Caco-2 (cell line): Measurements from ENCODE around the gene CDC6. TPM values are rescaled to one million over a fixed set of nuclear protein-coding genes. Genes with fewer than 3 reads are reported as not detected.

Experiments used
- BruUV-seq: library from RNA; stranded (reverse); fragments of 400-500 nt; replicated peaks from 2 replicates; lab custom pipeline; 2021; lab: Mats Ljungman, UMichigan
- CTCF ChIA-PET: fragments of 300-600 bp; sonication (Branson Sonifier 250); formaldehyde crosslinking; loops from one replicate; lab custom pipeline; 2022; ENCODE audit warnings: antibody characterized with exemption; lab: Charles Lee
- POLR2A ChIA-PET: fragments of 300-600 bp; sonication (Branson Sonifier 250); formaldehyde crosslinking; loops from one replicate; lab custom pipeline; 2022; ENCODE audit warnings: antibody characterized with exemption; lab: Charles Lee
- DNase-seq, 2 experiments: peaks; one replicate each; pipeline versions ENCODE4 v3.0.0 to v3.0.0-alpha.2; 2020 to 2022
- H3K27me3 ChIP-seq: replicated peaks from 2 replicates; pipeline ENCODE4 v1.6.0; 2011; ENCODE audit warnings: low read length; ENCODE audit not compliant: control insufficient read depth, insufficient read depth
- H3K36me3 ChIP-seq: 2 replicates; pipeline ENCODE4 v1.5.1; 2011; ENCODE audit warnings: low read length; ENCODE audit not compliant: control insufficient read depth, insufficient read depth
- H3K4me1 ChIP-seq: fragments of 250-450 bp; sonication (Bioruptor Pico); 2 replicates; pipeline ENCODE4 v1.5.1; 2020; ENCODE audit warnings: mild to moderate bottlenecking
- H3K4me3 ChIP-seq: 2 replicates; pipeline ENCODE4 v1.5.1; 2011; ENCODE audit warnings: low read depth, mild to moderate bottlenecking, control low read depth, low read length
- H3K9me3 ChIP-seq: fragments of 250-450 bp; sonication (Bioruptor Pico); 2 replicates; pipeline ENCODE4 v1.5.1; 2020; ENCODE audit warnings: mild to moderate bottlenecking, moderate library complexity
- H3K27ac Mint-ChIP-seq: one replicate; pipeline ENCODE4 v1.8.0; 2022; ENCODE audit warnings: mixed read lengths; ENCODE audit not compliant: unreplicated experiment
- H3K27me3 Mint-ChIP-seq: one replicate; pipeline ENCODE4 v1.8.0; 2022; ENCODE audit warnings: mixed read lengths; ENCODE audit not compliant: insufficient read depth, unreplicated experiment
- H3K36me3 Mint-ChIP-seq: one replicate; pipeline ENCODE4 v1.8.0; 2022; ENCODE audit warnings: mild to moderate bottlenecking, mixed read lengths; ENCODE audit not compliant: insufficient read depth, unreplicated experiment
- H3K4me1 Mint-ChIP-seq: one replicate; pipeline ENCODE4 v1.8.0; 2022; ENCODE audit warnings: low read depth, mixed read lengths; ENCODE audit not compliant: unreplicated experiment
- H3K4me3 Mint-ChIP-seq: one replicate; pipeline ENCODE4 v1.8.0; 2022; ENCODE audit warnings: mild to moderate bottlenecking, moderate library complexity, mixed read lengths; ENCODE audit not compliant: unreplicated experiment
- H3K9me3 Mint-ChIP-seq: one replicate; pipeline ENCODE4 v1.8.0; 2022; ENCODE audit warnings: mixed read lengths; ENCODE audit not compliant: unreplicated experiment
- intact Hi-C: fragments of 100-400 bp; cut with micrococcal nuclease; formaldehyde crosslinking; loops from one replicate; pipeline ENCODE4 v1.10.0; 2022; ENCODE audit not compliant: unreplicated experiment
- total RNA-seq: library from RNA; stranded (reverse); gene quantifications from 2 replicates; pipeline ENCODE4 v1.2.3, GENCODE V29; 2022
- TF ChIP-seq, protein P1 (sequence below), 2 experiments: fragments of 200-600 bp in 1 of 2; IDR thresholded peaks; 1 replicate in 1 of 2; 2 replicates in 1 of 2; pipeline versions ENCODE4 v1.5.1 to v1.8.0; 2011 to 2022; ENCODE audit warnings: antibody characterized with exemption in 1 of 2, control low read depth in 1 of 2, inconsistent platforms in 1 of 2, low read depth in 1 of 2, low read length in 1 of 2, mild to moderate bottlenecking in 1 of 2, moderate library complexity in 1 of 2; ENCODE audit not compliant: insufficient read depth in 1 of 2, severe bottlenecking in 1 of 2, unreplicated experiment in 1 of 2

CDC6 gene
- total RNA-seq, 1 experiment from 2014 or later, result 96.4 TPM

DNA sequence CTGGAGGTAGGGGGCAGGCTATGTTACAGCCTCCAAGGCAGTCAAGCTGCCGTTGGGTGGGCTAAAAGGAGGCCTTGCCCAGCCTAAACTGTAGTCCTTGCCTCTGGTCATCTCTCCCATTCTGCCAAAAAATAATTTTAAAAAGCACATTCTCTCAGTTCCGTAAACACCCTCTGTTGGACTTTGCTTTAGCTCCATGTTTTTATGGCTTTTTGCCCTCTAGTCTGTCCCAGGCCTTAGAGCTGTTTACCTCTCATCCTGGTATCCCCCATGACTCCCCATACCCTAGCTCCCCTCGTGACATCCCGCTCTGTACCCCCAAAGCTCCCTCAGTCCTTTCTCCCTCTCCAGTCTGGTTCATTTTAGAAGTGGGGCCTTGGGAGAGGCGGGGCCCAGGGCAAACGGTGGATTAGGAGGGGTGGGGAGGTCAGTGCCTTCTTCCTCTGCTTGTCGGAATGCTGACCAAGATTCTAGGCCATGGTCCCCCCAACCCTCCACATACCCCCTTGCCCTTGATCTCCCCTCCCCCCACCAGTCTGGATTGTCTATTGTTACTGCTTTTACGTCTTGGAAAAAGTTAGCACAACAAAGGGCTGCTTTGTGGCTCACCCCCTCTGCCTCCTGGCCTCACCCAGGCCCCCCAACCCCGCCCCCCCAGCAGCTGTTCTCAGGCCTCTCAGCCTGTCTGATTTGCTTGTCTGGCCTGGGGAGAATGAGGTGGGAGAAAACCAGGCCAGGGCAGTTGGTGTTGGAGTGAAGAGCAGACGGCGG is 58.5 kb downstream of the CDC6 start:
- peaks cover 44% of the 10 kb centered on the region for H3K36me3 Mint-ChIP-seq
- TF ChIP-seq, protein P1, sequence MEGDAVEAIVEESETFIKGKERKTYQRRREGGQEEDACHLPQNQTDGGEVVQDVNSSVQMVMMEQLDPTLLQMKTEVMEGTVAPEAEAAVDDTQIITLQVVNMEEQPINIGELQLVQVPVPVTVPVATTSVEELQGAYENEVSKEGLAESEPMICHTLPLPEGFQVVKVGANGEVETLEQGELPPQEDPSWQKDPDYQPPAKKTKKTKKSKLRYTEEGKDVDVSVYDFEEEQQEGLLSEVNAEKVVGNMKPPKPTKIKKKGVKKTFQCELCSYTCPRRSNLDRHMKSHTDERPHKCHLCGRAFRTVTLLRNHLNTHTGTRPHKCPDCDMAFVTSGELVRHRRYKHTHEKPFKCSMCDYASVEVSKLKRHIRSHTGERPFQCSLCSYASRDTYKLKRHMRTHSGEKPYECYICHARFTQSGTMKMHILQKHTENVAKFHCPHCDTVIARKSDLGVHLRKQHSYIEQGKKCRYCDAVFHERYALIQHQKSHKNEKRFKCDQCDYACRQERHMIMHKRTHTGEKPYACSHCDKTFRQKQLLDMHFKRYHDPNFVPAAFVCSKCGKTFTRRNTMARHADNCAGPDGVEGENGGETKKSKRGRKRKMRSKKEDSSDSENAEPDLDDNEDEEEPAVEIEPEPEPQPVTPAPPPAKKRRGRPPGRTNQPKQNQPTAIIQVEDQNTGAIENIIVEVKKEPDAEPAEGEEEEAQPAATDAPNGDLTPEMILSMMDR (IDR thresholded peaks at IDR 0.05; ENCODE audit: insufficient read depth in 1 of 2, low read depth in 1 of 2, low read length in 1 of 2, severe bottlenecking in 1 of 2, unreplicated experiment in 1 of 2), result no peak
- BruUV-seq, result no TSS peak
- no peaks in the 10 kb centered on the region for H3K27me3 ChIP-seq
- no peaks in the 10 kb centered on the region for H3K9me3 Mint-ChIP-seq
- POLR2A ChIA-PET, result interaction anchor here (0.5 to 2.1 kb wide), 9 partner anchors 11 to 98 kb away, joined by 3 to 36 read pairs (median 3); partner anchors contain the start of gene TOP2A
- DNase-seq, result no peak
- CTCF ChIA-PET, result interaction anchor here (1.0 to 2.9 kb wide), 11 partner anchors 9 to 233 kb away, joined by 3 to 40 read pairs (median 5); partner anchors contain the start of gene TOP2A
- peaks cover 2% of the 10 kb centered on the region; the same call in 1 of the 2 replicates for H3K36me3 ChIP-seq
- peaks cover 38% of the 10 kb centered on the region for H3K4me1 ChIP-seq
- intact Hi-C loops, result loop anchor here (1.0 to 2.0 kb wide), 4 partner anchors 12 to 43 kb away; no protein-coding TSS in a partner anchor
- H3K4me3 Mint-ChIP-seq, result peak overlapping the region; percentile 89
- peaks cover 24% of the 10 kb centered on the region for H3K4me1 Mint-ChIP-seq
- peak overlapping the region; percentile 64; the same call in 1 of the 2 replicates for H3K4me3 ChIP-seq
- H3K9me3 ChIP-seq, result no peaks in the 10 kb centered on the region
- H3K27me3 Mint-ChIP-seq, result no peaks in the 10 kb centered on the region
- H3K27ac Mint-ChIP-seq, result peak overlapping the region; percentile 93

DNA sequence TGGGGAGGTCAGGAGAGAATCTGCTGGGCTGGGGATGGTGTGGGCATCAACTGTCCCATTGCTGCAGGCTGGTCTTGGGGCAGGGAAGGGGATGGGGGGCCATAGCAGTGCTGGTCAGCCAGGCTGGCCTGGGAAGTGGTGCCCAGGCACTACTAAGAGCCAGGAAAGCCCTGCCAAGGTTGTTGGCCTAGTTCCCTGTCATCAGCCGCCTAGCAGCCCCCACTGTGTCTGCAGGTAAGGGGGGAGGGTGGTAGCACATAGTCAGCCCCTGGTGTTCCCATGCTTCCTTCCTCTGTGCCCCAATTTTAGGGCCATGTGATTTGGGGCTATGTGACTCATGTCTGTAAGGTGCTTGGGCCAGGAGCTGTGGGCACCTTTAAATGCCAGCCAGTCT is 59.1 kb downstream of the CDC6 start:
- DNase-seq, result no peak
- Mint-ChIP-seq H3K9me3 (no peaks in the 10 kb centered on the region), H3K4me1 (peaks cover 24% of the 10 kb centered on the region), H3K36me3 (peaks cover 44% of the 10 kb centered on the region), H3K27me3 (no peaks in the 10 kb centered on the region), H3K4me3 (peak overlapping the region; percentile 28), H3K27ac (peak overlapping the region; percentile 93)
- Histone ChIP-seq H3K36me3 (peaks cover 2% of the 10 kb centered on the region; the same call in 1 of the 2 replicates), H3K4me1 (peaks cover 38% of the 10 kb centered on the region), H3K4me3 (no peak overlapping the region), H3K9me3 (no peaks in the 10 kb centered on the region), H3K27me3 (no peaks in the 10 kb centered on the region)
- intact Hi-C loops, result loop anchor here (1.0 to 2.0 kb wide), 2 partner anchors 12 to 44 kb away; no protein-coding TSS in a partner anchor
- POLR2A ChIA-PET, result no interaction called here
- BruUV-seq, result no TSS peak
- TF ChIP-seq, protein P1 (IDR thresholded peaks at IDR 0.05; ENCODE audit: insufficient read depth in 1 of 2, low read depth in 1 of 2, low read length in 1 of 2, severe bottlenecking in 1 of 2, unreplicated experiment in 1 of 2), result no peak
- CTCF ChIA-PET, result interaction anchor here (1.2 to 2.9 kb wide), 3 partner anchors 8 to 186 kb away, joined by 3 to 39 read pairs (median 7); no protein-coding TSS in a partner anchor

DNA sequence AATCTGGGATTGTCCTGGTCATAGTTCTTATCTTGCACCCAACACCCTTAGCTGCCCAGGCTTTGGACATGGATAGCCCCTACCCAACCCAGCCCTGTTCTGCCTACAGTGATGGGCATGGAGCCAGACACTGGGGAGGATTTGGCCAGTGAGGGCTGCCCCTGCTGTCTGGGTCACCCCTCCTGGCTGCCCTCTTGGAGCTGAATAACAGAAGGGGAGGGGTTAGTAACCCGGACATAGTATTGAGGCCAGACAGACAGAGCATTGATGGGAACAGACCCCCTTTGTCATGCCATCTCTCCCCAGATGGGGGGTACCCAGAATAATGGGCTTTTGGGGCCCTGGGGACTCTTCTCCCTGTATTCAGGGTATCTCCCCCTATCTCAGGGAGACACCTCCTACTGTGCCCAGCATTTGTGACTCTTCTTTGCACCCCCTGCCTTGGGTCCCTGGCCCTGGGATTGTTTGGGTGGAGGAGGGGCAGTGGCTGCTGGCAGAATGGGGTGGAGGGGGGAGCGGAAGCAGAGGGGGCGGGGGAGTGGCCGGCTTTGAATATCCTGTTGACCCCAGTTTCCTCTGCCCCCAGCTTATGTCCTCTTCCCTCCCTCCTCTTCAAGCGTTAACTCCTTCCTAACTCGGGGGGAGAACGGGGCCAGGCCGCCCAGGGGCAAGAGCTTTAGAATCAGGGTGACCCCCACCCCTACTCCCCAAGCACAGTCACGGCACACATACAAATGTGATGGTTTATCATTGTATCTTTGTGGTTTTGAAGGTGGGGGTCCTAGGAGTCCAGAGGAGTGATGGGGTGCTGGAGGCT is 59.8 kb downstream of the CDC6 start:
- CTCF ChIA-PET, result no interaction called here
- DNase-seq, result no peak
- peak overlapping the region; percentile 25 for H3K27ac Mint-ChIP-seq
- no peaks in the 10 kb centered on the region for H3K9me3 ChIP-seq
- intact Hi-C loops, result loop anchor here (2.0 kb wide), 1 partner anchor 45 kb away; no protein-coding TSS in a partner anchor
- H3K36me3 ChIP-seq, result peaks cover 5% of the 10 kb centered on the region; the same call in 1 of the 2 replicates
- no peaks in the 10 kb centered on the region for H3K27me3 ChIP-seq
- H3K4me3 ChIP-seq, result no peak overlapping the region
- peaks cover 44% of the 10 kb centered on the region for H3K36me3 Mint-ChIP-seq
- H3K27me3 Mint-ChIP-seq, result no peaks in the 10 kb centered on the region
- POLR2A ChIA-PET, result no interaction called here
- H3K4me1 ChIP-seq, result peaks cover 38% of the 10 kb centered on the region
- peaks cover 28% of the 10 kb centered on the region for H3K4me1 Mint-ChIP-seq
- TF ChIP-seq, protein P1 (IDR thresholded peaks at IDR 0.05; ENCODE audit: insufficient read depth in 1 of 2, low read depth in 1 of 2, low read length in 1 of 2, severe bottlenecking in 1 of 2, unreplicated experiment in 1 of 2), result no peak
- peak overlapping the region; percentile 28 for H3K4me3 Mint-ChIP-seq
- BruUV-seq, result no TSS peak
- no peaks in the 10 kb centered on the region for H3K9me3 Mint-ChIP-seq
